HEK293 (cell line): Measurements from ENCODE around the gene METTL3.

Experiments
- CTCF ChIA-PET: fragments of 350-600 bp; formaldehyde crosslinking; extraction: SDS; loops from one replicate; lab custom pipeline; 2021; ENCODE audit warnings: antibody characterized with exemption; lab: Yijun Ruan, JAX
- POLR2A ChIA-PET: fragments of 300-600 bp; formaldehyde crosslinking; extraction: SDS; loops from one replicate; lab custom pipeline; 2020; ENCODE audit warnings: antibody characterized with exemption, inconsistent platforms; lab: Yijun Ruan, JAX
- H3K27ac ChIP-seq: fragments of 200-500 bp; sonication (Bioruptor generic); 2 replicates; pipeline ENCODE4 v1.5.1; 2014; ENCODE audit warnings: low read depth, low read length, control low read depth, inconsistent platforms; ENCODE audit errors: extremely low read depth
- H3K36me3 ChIP-seq, 2 experiments: fragments of 200-500 bp in 1 of 2; sonication (Bioruptor generic) in 1 of 2; 1 replicate in 1 of 2; 2 replicates in 1 of 2; pipeline ENCODE4 v1.5.1; 2014 to 2017; ENCODE audit warnings: inconsistent platforms in 2 of 2, low read length in 2 of 2; ENCODE audit not compliant: control insufficient read depth in 2 of 2, insufficient read depth in 1 of 2
- H3K4me1 ChIP-seq: fragments of 200-500 bp; sonication (Bioruptor generic); 2 replicates; pipeline ENCODE4 v1.5.1; 2014; ENCODE audit warnings: mild to moderate bottlenecking, low read length, inconsistent platforms; ENCODE audit not compliant: control insufficient read depth, insufficient read depth
- H3K4me3 ChIP-seq: 2 replicates; pipeline ENCODE4 v1.5.1; 2011; ENCODE audit warnings: low read depth, mild to moderate bottlenecking, control low read depth, low read length, moderate library complexity
- H3K9me3 ChIP-seq: fragments of 200-500 bp; sonication (Bioruptor generic); 2 replicates; pipeline ENCODE4 v1.5.1; 2014; ENCODE audit warnings: low read depth, low read length, inconsistent platforms; ENCODE audit not compliant: control insufficient read depth, insufficient read depth
- INSM2 ChIP-seq: fragments of 450-650 bp; formaldehyde crosslinking; IDR thresholded peaks from 2 replicates; pipeline ENCODE4 v1.5.1; 2016; ENCODE audit warnings: missing biosample characterization, missing genetic modification characterization
- KLF17 ChIP-seq: fragments of 450-650 bp; formaldehyde crosslinking; IDR thresholded peaks from 2 replicates; pipeline ENCODE4 v1.5.1; 2016; ENCODE audit warnings: missing biosample characterization, missing genetic modification characterization
- SCRT1 ChIP-seq: fragments of 450-650 bp; formaldehyde crosslinking; IDR thresholded peaks from 2 replicates; pipeline ENCODE4 v1.5.1; 2016; ENCODE audit warnings: missing biosample characterization, missing genetic modification characterization, borderline replicate concordance
- YY1 ChIP-seq: fragments of 450-650 bp; formaldehyde crosslinking; IDR thresholded peaks from 2 replicates; pipeline ENCODE4 v1.5.1; 2018; ENCODE audit warnings: missing biosample characterization, missing genetic modification characterization
- ZBTB20 ChIP-seq: fragments of 450-650 bp; formaldehyde crosslinking; IDR thresholded peaks from 2 replicates; pipeline ENCODE4 v1.5.1; 2016; ENCODE audit warnings: missing biosample characterization, missing genetic modification characterization
- ZFHX2 ChIP-seq: fragments of 450-650 bp; formaldehyde crosslinking; conservative IDR thresholded peaks from 2 replicates; pipeline ENCODE4 v1.5.1; 2016; ENCODE audit warnings: missing biosample characterization, missing genetic modification characterization
- ZIC2 ChIP-seq: fragments of 450-650 bp; formaldehyde crosslinking; IDR thresholded peaks from 2 replicates; pipeline ENCODE4 v1.5.1; 2016; ENCODE audit warnings: missing biosample characterization, missing genetic modification characterization
- ZNF112 ChIP-seq: fragments of 450-650 bp; formaldehyde crosslinking; IDR thresholded peaks from 2 replicates; pipeline ENCODE4 v1.5.0; 2017; ENCODE audit warnings: missing biosample characterization, missing genetic modification characterization
- ZNF174 ChIP-seq: fragments of 450-650 bp; formaldehyde crosslinking; IDR thresholded peaks from 2 replicates; pipeline ENCODE4 v1.5.0; 2017; ENCODE audit warnings: missing biosample characterization, mild to moderate bottlenecking, missing genetic modification characterization
- ZNF311 ChIP-seq: fragments of 450-650 bp; formaldehyde crosslinking; IDR thresholded peaks from 2 replicates; pipeline ENCODE4 v1.5.1; 2017; ENCODE audit warnings: missing biosample characterization, missing genetic modification characterization, borderline replicate concordance
- ZNF341 ChIP-seq: fragments of 450-650 bp; formaldehyde crosslinking; IDR thresholded peaks from 2 replicates; pipeline ENCODE4; 2016; ENCODE audit warnings: low read depth, missing biosample characterization, missing genetic modification characterization
- ZNF513 ChIP-seq: fragments of 450-650 bp; IDR thresholded peaks from 2 replicates; pipeline ENCODE4 v1.5.1; 2018; ENCODE audit warnings: missing biosample characterization, missing genetic modification characterization
- ZNF521 ChIP-seq: fragments of 450-650 bp; formaldehyde crosslinking; IDR thresholded peaks from 2 replicates; pipeline ENCODE4 v1.5.1; 2017; ENCODE audit warnings: missing biosample characterization, mild to moderate bottlenecking, missing genetic modification characterization
- ZNF561 ChIP-seq: fragments of 450-650 bp; IDR thresholded peaks from 2 replicates; pipeline ENCODE4 v1.5.1; 2018; ENCODE audit warnings: missing biosample characterization, missing genetic modification characterization, borderline replicate concordance
- ZNF785 ChIP-seq: fragments of 450-650 bp; formaldehyde crosslinking; IDR thresholded peaks from 2 replicates; pipeline ENCODE4 v1.5.1; 2016; ENCODE audit warnings: missing biosample characterization, missing genetic modification characterization

The METTL3 gene

GRCh38 chr14:21524575-21525490 lies 13.7 kb upstream of the METTL3 start:
- Histone ChIP-seq H3K9me3 (no peaks in the 10 kb centered on the region), H3K27ac (peak overlapping the region; percentile 2; the same call in 1 of the 2 replicates), H3K4me1 (peaks cover 17% of the 10 kb centered on the region), H3K36me3 (peaks cover 3 to 41% of the 10 kb centered on the region in 2 experiments; a peak in 2 of 3 replicates), H3K4me3 (peak overlapping the region; percentile 81)
- TF ChIP-seq ZNF561 (tag by site-specific recombination) (no peak), ZBTB20 (no peak), ZNF513 (peak; percentile 78), ZNF521 (tag by site-specific recombination) (no peak), ZFHX2 (0 out of 2 replicates have a peak, but pooled peaks have one; percentile 26), ZNF112 (tag by site-specific recombination) (no peak), INSM2 (tag by site-specific recombination) (no peak), ZNF311 (no peak), ZIC2 (0 out of 2 replicates have a peak, but pooled peaks have one; percentile 8), SCRT1 (tag by site-specific recombination) (no peak), ZNF174 (tag by site-specific recombination) (no peak), ZNF785 (no peak), YY1 (no peak), KLF17 (tag by site-specific recombination) (no peak), ZNF341 (no peak)
- ChIA-PET CTCF (interaction anchor here (0.6 to 1.0 kb wide), 2 partner anchors 48 to 68 kb away, joined by 3 to 4 read pairs; partner anchors contain the start of gene TOX4), POLR2A (interaction anchor here (0.6 to 2.6 kb wide), 7 partner anchors 14 to 186 kb away, joined by 3 to 71 read pairs (median 5); partner anchors contain the start of gene METTL3)

- Histone ChIP-seq H3K4me3 (no peak overlapping the region), H3K27ac (no peak overlapping the region), H3K36me3 (peaks cover 3 to 41% of the 10 kb centered on the region in 2 experiments; a peak in 2 of 3 replicates), H3K9me3 (no peaks in the 10 kb centered on the region), H3K4me1 (peaks cover 8% of the 10 kb centered on the region; the same call in 1 of the 2 replicates)
- ChIA-PET POLR2A (interaction anchor here (3.0 kb wide), 1 partner anchor 12 kb away, joined by 12 read pairs; the partner anchor contains the start of gene METTL3), CTCF (no interaction called here)
- peak; percentile 96 for TF ChIP-seq ZNF513
- no peak for TF ChIP-seq ZNF561 (tag by site-specific recombination)
These were observed 12.1 kb upstream of the METTL3 start for GRCh38 chr14:21523203-21523602.
